Upper lobe of right lung (tissue), 1 donor: ENCODE measurements around the gene HSF2. TPM values are rescaled to one million over a fixed set of nuclear protein-coding genes. Genes with fewer than 3 reads are reported as not detected.

Experiments used
- ATAC-seq: fragments of 200-7000 bp; cut with Tn5 transposase; one replicate; pipeline ENCODE4 v1.9.1; 2020; ENCODE audit warnings: mild to moderate bottlenecking, moderate library complexity
- DNase-seq: peaks from one replicate; pipeline ENCODE4 v3.0.0-alpha.2; 2020
- H3K27ac ChIP-seq: fragments of 200-600 bp; one replicate; pipeline ENCODE4 v1.8.0; 2022
- H3K27me3 ChIP-seq: fragments of 200-600 bp; one replicate; pipeline ENCODE4 v1.8.0; 2022; ENCODE audit warnings: mild to moderate bottlenecking
- H3K36me3 ChIP-seq: fragments of 200-600 bp; one replicate; pipeline ENCODE4 v1.8.0; 2022
- H3K4me1 ChIP-seq: fragments of 200-600 bp; one replicate; pipeline ENCODE4 v1.8.0; 2022
- H3K4me3 ChIP-seq: fragments of 200-600 bp; one replicate; pipeline ENCODE4 v1.8.0; 2022; ENCODE audit warnings: mild to moderate bottlenecking
- H3K9me3 ChIP-seq: fragments of 200-600 bp; one replicate; pipeline ENCODE4 v1.8.0; 2022
- intact Hi-C: fragments of 100-400 bp; cut with DNase I; formaldehyde crosslinking; loops from one replicate; pipeline ENCODE4 v1.11.0; 2022
- total RNA-seq: library from RNA; stranded (reverse); fragmentation: NEBNext Ultra II Directional; extraction: Animal tissue kit (Norgen Biotek cat#: 25700); gene quantifications from one replicate; pipeline ENCODE4 v1.2.1, GENCODE V29; 2021
- TF ChIP-seq, protein P1 (sequence below): fragments of 200-600 bp; IDR thresholded peaks from one replicate; pipeline ENCODE4 v1.8.0; 2022; ENCODE audit warnings: antibody characterized with exemption
- donor health status: DM: no; HTN: yes; CAD: no; lungs with severe emphysema.

The HSF2 gene
- total RNA-seq, 1 donor from 2014 or later: 7.1 TPM

DNA sequence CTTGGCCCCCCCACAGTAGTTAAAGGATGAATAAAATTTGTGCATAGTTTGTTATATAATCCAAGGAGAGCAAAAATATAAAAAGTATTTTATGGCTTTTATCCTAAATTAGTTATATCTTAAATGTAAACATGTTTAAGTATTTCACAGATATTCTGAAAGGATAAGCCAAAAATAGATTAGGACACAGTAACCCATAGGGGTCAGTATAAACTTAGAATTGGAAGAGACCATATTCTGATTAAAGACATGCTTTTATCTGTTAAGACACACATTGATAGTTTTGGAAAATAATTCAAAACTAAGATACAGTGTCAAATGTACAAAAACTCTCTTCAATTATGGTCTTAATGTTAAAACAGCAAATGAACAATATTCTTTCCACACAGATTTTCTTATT lies 76.7 kb downstream of the HSF2 start:
- H3K36me3 ChIP-seq: no peaks in the 10 kb centered on the region
- peaks cover 5% of the 10 kb centered on the region for H3K4me1 ChIP-seq
- TF ChIP-seq, protein P1, sequence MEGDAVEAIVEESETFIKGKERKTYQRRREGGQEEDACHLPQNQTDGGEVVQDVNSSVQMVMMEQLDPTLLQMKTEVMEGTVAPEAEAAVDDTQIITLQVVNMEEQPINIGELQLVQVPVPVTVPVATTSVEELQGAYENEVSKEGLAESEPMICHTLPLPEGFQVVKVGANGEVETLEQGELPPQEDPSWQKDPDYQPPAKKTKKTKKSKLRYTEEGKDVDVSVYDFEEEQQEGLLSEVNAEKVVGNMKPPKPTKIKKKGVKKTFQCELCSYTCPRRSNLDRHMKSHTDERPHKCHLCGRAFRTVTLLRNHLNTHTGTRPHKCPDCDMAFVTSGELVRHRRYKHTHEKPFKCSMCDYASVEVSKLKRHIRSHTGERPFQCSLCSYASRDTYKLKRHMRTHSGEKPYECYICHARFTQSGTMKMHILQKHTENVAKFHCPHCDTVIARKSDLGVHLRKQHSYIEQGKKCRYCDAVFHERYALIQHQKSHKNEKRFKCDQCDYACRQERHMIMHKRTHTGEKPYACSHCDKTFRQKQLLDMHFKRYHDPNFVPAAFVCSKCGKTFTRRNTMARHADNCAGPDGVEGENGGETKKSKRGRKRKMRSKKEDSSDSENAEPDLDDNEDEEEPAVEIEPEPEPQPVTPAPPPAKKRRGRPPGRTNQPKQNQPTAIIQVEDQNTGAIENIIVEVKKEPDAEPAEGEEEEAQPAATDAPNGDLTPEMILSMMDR: peak; percentile 45
- DNase-seq: no peak
- no peaks in the 10 kb centered on the region for H3K27me3 ChIP-seq
- ATAC-seq: no peak
- no peak overlapping the region for H3K27ac ChIP-seq
- H3K9me3 ChIP-seq: no peaks in the 10 kb centered on the region
- H3K4me3 ChIP-seq: no peak overlapping the region
- intact Hi-C loops: no loop called here

DNA sequence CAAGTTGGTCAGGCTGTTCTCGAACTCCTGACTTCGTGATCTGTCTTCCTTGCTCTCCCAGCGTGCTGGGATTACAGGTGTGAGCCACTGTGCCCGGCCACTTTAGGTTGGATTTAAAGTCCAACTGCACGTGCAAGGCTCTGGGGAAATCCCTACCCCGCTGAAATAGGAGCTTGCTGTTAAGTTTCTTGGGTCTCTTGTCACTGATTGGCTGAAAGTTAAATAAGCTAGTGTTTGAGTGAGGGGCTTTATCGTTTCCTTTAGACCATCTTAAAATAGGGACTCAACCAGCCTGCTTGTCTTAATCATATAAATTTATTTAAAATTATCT lies 83.3 kb downstream of the HSF2 start:
- no peak for ATAC-seq
- Histone ChIP-seq H3K4me1 (no peaks in the 10 kb centered on the region), H3K36me3 (no peaks in the 10 kb centered on the region), H3K27me3 (no peaks in the 10 kb centered on the region), H3K27ac (no peak overlapping the region), H3K9me3 (no peaks in the 10 kb centered on the region), H3K4me3 (no peak overlapping the region)
- TF ChIP-seq, protein P1: no peak
- no peak for DNase-seq
- intact Hi-C loops: no loop called here

Other genes with a start within 250 kb of the HSF2 start
- 246 TPM for gene SERINC1, start 72.2 kb downstream of the HSF2 start, total RNA-seq
- gene PKIB, start 210.8 kb downstream of the HSF2 start, total RNA-seq: 2.1 TPM